ENCODE data around the gene RPL13A. TPM values are rescaled to one million over a fixed set of nuclear protein-coding genes. Genes with fewer than 3 reads are reported as not detected.

RPL13A gene
- polyA plus RNA-seq, 1 of the 3 experiments (the other 2 are of a cell fraction): 2,748 TPM

- Histone ChIP-seq H3K4me3 (ENCODE audit: low read depth in 2 of 2, low read length in 1 of 2) (no peak overlapping the region), H3K79me2 (ENCODE audit: insufficient read depth) (peaks cover 27% of the 10 kb centered on the region), H3K27ac (ENCODE audit: low read depth in 2 of 2, low read length in 1 of 2) (no peak overlapping the region), H2AFZ (ENCODE audit: low read depth) (no peak overlapping the region), H3K9me3 (no peaks in the 10 kb centered on the region), H3K4me1 (ENCODE audit: control insufficient read depth in 1 of 2, insufficient read depth in 2 of 2, low read depth in 1 of 2, low read length in 1 of 2) (peaks cover 0 to 10% of the 10 kb centered on the region in 2 experiments; a peak in 2 of 4 replicates), H3K36me3 (replicated peaks in 1 of 2; ENCODE audit: control insufficient read depth in 1 of 2, insufficient read depth in 2 of 2, low read length in 1 of 2) (peaks cover 12 to 13% of the 10 kb centered on the region in 2 experiments), H3K4me2 (no peak overlapping the region), H3K9ac (no peak overlapping the region), H4K20me1 (ENCODE audit: insufficient read depth) (no peaks in the 10 kb centered on the region; the same call in 1 of the 2 replicates), H3K27me3 (ENCODE audit: insufficient read depth) (no peaks in the 10 kb centered on the region), H3K9me2 (no peaks in the 10 kb centered on the region), H3F3A (replicated peaks; ENCODE audit: insufficient read depth) (peaks cover 25% of the 10 kb centered on the region)
- ChIA-PET CTCF (interaction anchor here (0.7 to 11.2 kb wide), 4 partner anchors 25 to 56 kb away, joined by 3 to 149 read pairs (median 4); partner anchors contain the start of genes FLT3LG and KASH5), POLR2A (no interaction called here)
- TF ChIP-seq RAD21 (IDR thresholded peaks at IDR 0.05; ENCODE audit: low read length): no peak
- TF ChIP-seq YY1 (IDR thresholded peaks at IDR 0.05; ENCODE audit: low read depth): no peak
- no peak for TF ChIP-seq NFIC (IDR thresholded peaks at IDR 0.05; ENCODE audit: borderline replicate concordance)
- no peak for TF ChIP-seq MXI1 (IDR thresholded peaks at IDR 0.05; ENCODE audit: low read depth, low read length)
- TF ChIP-seq RFX5 (IDR thresholded peaks at IDR 0.05; ENCODE audit: low read length): no peak
- TF ChIP-seq REST (IDR thresholded peaks at IDR 0.05; ENCODE audit: low read depth, low read length): no peak
- TF ChIP-seq SIN3A (IDR thresholded peaks at IDR 0.05; ENCODE audit: borderline replicate concordance, low read depth, low read length): no peak
- DNase-seq: no peak
- 97% methylated on average over 6 of the region's 6 CpGs for WGBS (ENCODE audit: low lambda C conversion rate)
Measured at GRCh38 chr19:49448432-49448786, 39.0 kb upstream of the RPL13A start.

- ChIA-PET POLR2A (interaction anchor here (1.6 kb wide), 1 partner anchor 8 kb away, joined by 4 read pairs; no protein-coding TSS in a partner anchor), CTCF (interaction anchor here (0.6 to 1.7 kb wide), 5 partner anchors 8 to 120 kb away, joined by 3 to 6 read pairs (median 3); no protein-coding TSS in a partner anchor)
- H3K79me2 ChIP-seq (ENCODE audit: insufficient read depth): peaks cover 44% of the 10 kb centered on the region
- H3K9ac ChIP-seq: peak overlapping the region; percentile 88
- 0 out of 2 replicates have a peak overlapping the region, but pooled peaks have one; percentile 75 for H2AFZ ChIP-seq (ENCODE audit: low read depth)
- DNase-seq: no peak
- no peaks in the 10 kb centered on the region; the same call in 1 of the 2 replicates for H4K20me1 ChIP-seq (ENCODE audit: insufficient read depth)
- H3F3A ChIP-seq (replicated peaks; ENCODE audit: insufficient read depth): peaks cover 25% of the 10 kb centered on the region
- H3K27me3 ChIP-seq (ENCODE audit: insufficient read depth): no peaks in the 10 kb centered on the region
- H3K4me3 ChIP-seq (ENCODE audit: low read depth in 2 of 2, low read length in 1 of 2): peak overlapping the region; percentile 80 to 88
- peak overlapping the region; percentile 96 for H3K4me2 ChIP-seq
- H3K27ac ChIP-seq (ENCODE audit: low read depth in 2 of 2, low read length in 1 of 2): no peak overlapping the region; a peak in 1 of 4 replicates
- peaks cover 12 to 13% of the 10 kb centered on the region in 2 experiments for H3K36me3 ChIP-seq (replicated peaks in 1 of 2; ENCODE audit: control insufficient read depth in 1 of 2, insufficient read depth in 2 of 2, low read length in 1 of 2)
- H3K4me1 ChIP-seq (ENCODE audit: control insufficient read depth in 1 of 2, insufficient read depth in 2 of 2, low read depth in 1 of 2, low read length in 1 of 2): peaks cover 0 to 16% of the 10 kb centered on the region in 2 experiments; a peak in 2 of 4 replicates
- H3K9me2 ChIP-seq: no peaks in the 10 kb centered on the region
- H3K9me3 ChIP-seq: no peaks in the 10 kb centered on the region
- 85% methylated on average over 7 of the region's 7 CpGs for WGBS (ENCODE audit: low lambda C conversion rate)
- TF ChIP-seq CHD2 (IDR thresholded peaks at IDR 0.05; ENCODE audit: low read length, partially characterized antibody) (no peak), USF2 (IDR thresholded peaks at IDR 0.05; ENCODE audit: borderline replicate concordance, low read depth, low read length) (no peak), EZH2phosphoT487 (IDR thresholded peaks at IDR 0.05; ENCODE audit: borderline replicate concordance, low read depth) (no peak), SMC3 (IDR thresholded peaks at IDR 0.05; ENCODE audit: low read depth, low read length) (no peak), GATA2 (CRISPR knock-in tag; IDR thresholded peaks at IDR 0.05) (no peak), EP300 (IDR thresholded peaks at IDR 0.05; ENCODE audit: borderline replicate concordance in 1 of 2, low read depth in 1 of 2, low read length in 1 of 2) (no peak), JUND (IDR thresholded peaks at IDR 0.05) (no peak), RXRA (IDR thresholded peaks at IDR 0.05; ENCODE audit: borderline replicate concordance, low read depth) (no peak), CTCF (IDR thresholded peaks at IDR 0.05) (no peak), MAX (IDR thresholded peaks at IDR 0.05; ENCODE audit: low read depth) (no peak), NFIC (IDR thresholded peaks at IDR 0.05; ENCODE audit: borderline replicate concordance) (no peak), FOSL2 (IDR thresholded peaks at IDR 0.05; ENCODE audit: borderline replicate concordance, low read depth) (no peak), GABPA (IDR thresholded peaks at IDR 0.05; ENCODE audit: low read depth) (no peak), RAD21 (IDR thresholded peaks at IDR 0.05; ENCODE audit: low read length) (no peak), PBX3 (IDR thresholded peaks at IDR 0.05) (no peak)
Measured at GRCh38 chr19:49450405-49450804, 37.0 kb upstream of the RPL13A start.

Measured in SK-N-SH (cell line).